Dermis blood vessel endothelial cell (primary cell): ENCODE measurements around the gene PCGF3. TPM values are rescaled to one million over a fixed set of nuclear protein-coding genes. Genes with fewer than 3 reads are reported as not detected.
"Not testable (repeated sequence)": the region's sequence is repeated elsewhere in the genome, so short reads cannot be mapped to it uniquely, and the experiment has no call there.

Experiments
- DNase-seq: peaks from one replicate; pipeline ENCODE4 v3.0.0; 2010
- total RNA-seq: library from RNA; depleted of rRNA; stranded (reverse); fragments of >200 nt; gene quantifications from 2 replicates; pipeline ENCODE4 v1.2.3, GENCODE V29; 2014

PCGF3 gene
- total RNA-seq, 1 donor from 2014 or later = 64.3 TPM

- DNase-seq = no peak
Measured at GRCh38 chr4:743463-744211, 38.0 kb downstream of the PCGF3 start.

GRCh38 chr4:744212-744841, 38.7 kb downstream of the PCGF3 start:
- DNase-seq = no peak

- no peak for DNase-seq
Measured at GRCh38 chr4:747546-748170, 42.0 kb downstream of the PCGF3 start.

GRCh38 chr4:748461-748860, 42.8 kb downstream of the PCGF3 start:
- DNase-seq = no peak

- DNase-seq = peak; percentile 58
Measured at GRCh38 chr4:749698-750666, 44.4 kb downstream of the PCGF3 start.

GRCh38 chr4:751676-752075, 46.0 kb downstream of the PCGF3 start:
- no peak for DNase-seq

GRCh38 chr4:752196-752861, 46.7 kb downstream of the PCGF3 start:
- DNase-seq = no peak

- DNase-seq = not testable (repeated sequence)
Measured at GRCh38 chr4:753186-753585, 47.6 kb downstream of the PCGF3 start.

GRCh38 chr4:754221-755120, 48.8 kb downstream of the PCGF3 start:
- DNase-seq = no peak

- DNase-seq = no peak
Measured at GRCh38 chr4:757111-757510, 51.5 kb downstream of the PCGF3 start.

- not testable (repeated sequence) for DNase-seq
Measured at GRCh38 chr4:759810-760209, 54.2 kb downstream of the PCGF3 start.

- DNase-seq = no peak
Measured at GRCh38 chr4:760616-761015, 55.0 kb downstream of the PCGF3 start.

GRCh38 chr4:761086-761485, 55.5 kb downstream of the PCGF3 start:
- no peak for DNase-seq

- DNase-seq = no peak
Measured at GRCh38 chr4:761739-762138, 56.1 kb downstream of the PCGF3 start.

GRCh38 chr4:762211-763190, 56.9 kb downstream of the PCGF3 start:
- peak; percentile 59 for DNase-seq

- no peak for DNase-seq
Measured at GRCh38 chr4:763191-763810, 57.7 kb downstream of the PCGF3 start.

- no peak for DNase-seq
Measured at GRCh38 chr4:763922-764321, 58.3 kb downstream of the PCGF3 start.

- no peak for DNase-seq
Measured at GRCh38 chr4:764405-765169, 59.0 kb downstream of the PCGF3 start.

- DNase-seq = no peak
Measured at GRCh38 chr4:766152-766515, 60.5 kb downstream of the PCGF3 start.
